Left lobe of liver (tissue), 2 donors: ENCODE data around the gene BACE2. TPM values are rescaled to one million over a fixed set of nuclear protein-coding genes. Genes with fewer than 3 reads are reported as not detected.

ENCODE experiments used
- ATAC-seq: fragments of 200-7000 bp; cut with Tn5 transposase; one replicate; pipeline ENCODE4 v1.9.1; 2020; ENCODE audit warnings: mild to moderate bottlenecking, moderate library complexity
- DNase-seq: peaks from one replicate; pipeline ENCODE4 v3.0.0-alpha.2; 2020; ENCODE audit warnings: low spot score
- total RNA-seq: library from RNA; stranded (reverse); gene quantifications from one replicate; pipeline ENCODE4 v1.2.1, GENCODE V29; 2021
- donor health status: DM: no; HTN: no; CAD: no; lungs with moderate emphysema.
- donor health status: DM: no; HTN: yes; CAD: no.

The BACE2 gene
- total RNA-seq, 1 donor from 2014 or later = 4.1 TPM

GRCh38 chr21:41317458-41317857, 149.5 kb downstream of the BACE2 start:
- DNase-seq (no peak), ATAC-seq (no peak)

- DNase-seq (no peak), ATAC-seq (no peak)
Observed at GRCh38 chr21:41318218-41318617, 150.3 kb downstream of the BACE2 start.

GRCh38 chr21:41319273-41319672, 151.3 kb downstream of the BACE2 start:
- DNase-seq (no peak), ATAC-seq (no peak)

GRCh38 chr21:41321211-41321907, 153.4 kb downstream of the BACE2 start:
- DNase-seq = no peak
- no peak for ATAC-seq

- ATAC-seq (no peak), DNase-seq (no peak)
Observed at GRCh38 chr21:41321908-41322495, 154.0 kb downstream of the BACE2 start.

- no peak for ATAC-seq
- DNase-seq = no peak
Observed at GRCh38 chr21:41322496-41323382, 154.8 kb downstream of the BACE2 start.

- ATAC-seq (no peak), DNase-seq (no peak)
Observed at GRCh38 chr21:41325138-41325912, 157.4 kb downstream of the BACE2 start.

- DNase-seq (peak; percentile 79), ATAC-seq (peak; percentile 99)
Observed at GRCh38 chr21:41326414-41327080, 158.6 kb downstream of the BACE2 start.

- no peak for DNase-seq
- no peak for ATAC-seq
Observed at GRCh38 chr21:41327753-41328152, 159.8 kb downstream of the BACE2 start.

GRCh38 chr21:41328660-41329607, 161.0 kb downstream of the BACE2 start:
- no peak for ATAC-seq
- no peak for DNase-seq

Other genes with a start within 250 kb of the BACE2 start
- gene FAM3B, start 148.6 kb downstream of the BACE2 start, total RNA-seq = 0.91 TPM
- 0.75 TPM for gene MX2, start 193.9 kb downstream of the BACE2 start, total RNA-seq